Right lung (tissue), 5 donors: Measurements from ENCODE around the gene CST5. TPM values are rescaled to one million over a fixed set of nuclear protein-coding genes. Genes with fewer than 3 reads are reported as not detected.
"Not testable (repeated sequence)": the region's sequence is repeated elsewhere in the genome, so short reads cannot be mapped to it uniquely, and the experiment has no call there.

Experiments
- DNase-seq, 2 donors: peaks; one replicate each; pipeline ENCODE4 v3.0.0-alpha.2; 2013
- polyA plus RNA-seq, 5 donors: library from polyadenylated mRNA; unstranded; fragments of 120-200 nt; gene quantifications; one replicate each; pipeline versions ENCODE4 v1.2.1 to v1.2.3, GENCODE V29; 2013; ENCODE audit warnings: inconsistent platforms in 1 of 5, low replicate concordance in 1 of 5; ENCODE audit not compliant: insufficient read length in 5 of 5, insufficient read depth in 1 of 5

CST5 gene
- polyA plus RNA-seq, 5 donors, result 0.28 TPM; not detected in 4

DNA sequence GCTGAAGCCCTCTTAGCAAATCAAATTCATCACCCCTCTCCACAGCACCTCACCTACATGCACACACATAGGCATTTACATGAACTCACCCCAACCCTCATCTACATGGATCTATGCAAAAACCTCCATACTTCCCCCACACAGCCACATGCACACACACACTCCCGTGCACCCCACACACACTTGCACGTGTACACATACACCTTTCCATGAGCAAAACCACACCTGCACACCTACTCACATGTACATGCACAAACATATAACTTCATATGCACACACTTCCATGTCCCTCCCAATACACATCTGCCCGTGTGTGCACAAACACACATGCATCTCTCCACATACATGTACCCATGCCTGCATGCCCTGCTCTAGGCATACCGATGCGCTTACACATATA is 23.3 kb downstream of the CST5 start:
- no peak for DNase-seq

GRCh38 chr20:23841693-23842092 is 37.9 kb downstream of the CST5 start:
- no peak for DNase-seq

DNA sequence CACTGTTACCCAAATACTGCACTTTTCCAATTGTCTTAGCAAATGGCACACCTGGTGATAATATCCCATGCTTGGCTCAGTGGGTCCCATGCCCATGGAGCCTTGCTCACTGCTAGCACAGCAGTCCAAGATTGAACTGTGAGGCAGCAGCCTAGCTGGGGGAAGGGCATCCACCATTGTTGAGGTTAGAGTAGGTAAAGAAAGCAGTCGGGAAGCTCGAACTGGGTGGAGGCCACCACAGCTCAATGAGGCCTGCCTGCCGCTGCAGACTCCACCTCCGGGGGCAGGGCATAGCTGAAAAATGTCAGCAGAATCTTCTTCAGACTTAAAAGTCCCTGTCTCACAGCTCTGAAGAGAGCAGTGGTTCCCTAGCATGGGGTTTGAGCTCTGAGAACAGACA is 43.8 kb downstream of the CST5 start:
- no peak for DNase-seq

- DNase-seq, result no peak
Observed at GRCh38 chr20:23832775-23833513, 46.6 kb downstream of the CST5 start.

GRCh38 chr20:23831961-23832360 is 47.6 kb downstream of the CST5 start:
- DNase-seq, result not testable (repeated sequence)

- no peak for DNase-seq
Observed at GRCh38 chr20:23826541-23827021, 53.0 kb downstream of the CST5 start, which contains the start of gene CST2. Gene CST2 (minus strand): TSS chr20:23826729. CDS start chr20:23826660, 69 bp downstream.

Other genes starting within 250 kb of the CST5 start
- gene CST3, start 241.8 kb downstream of the CST5 start, polyA plus RNA-seq, result 100 to 1,000 TPM; 128 to 220 (median 157) TPM
- not detected for gene CST4, start 190.7 kb downstream of the CST5 start, polyA plus RNA-seq
- not detected for gene CST1, start 128.8 kb downstream of the CST5 start, polyA plus RNA-seq
- under 1 TPM in 1 of 5 donors, not detected in 4; 0.30 TPM for gene CST2, start 53.0 kb downstream of the CST5 start, polyA plus RNA-seq
- 1 to 10 TPM in 3 of 5 donors, under 1 TPM in 2; 0.81 to 2.1 (median 1.7) TPM for gene GGTLC1, start 109.0 kb upstream of the CST5 start, polyA plus RNA-seq